Erythroblast (primary cell): ENCODE results near the gene PAX6.

Experiments
- DNase-seq, 2 experiments: peaks; one replicate each; lab custom pipeline; 2025; lab: John Stamatoyannopoulos, UW
- GATA1 ChIP-seq: IDR thresholded peaks from 2 replicates; pipeline ENCODE4 v1.6.1; 2011; ENCODE audit warnings: low read depth, mild to moderate bottlenecking, control low read depth, low read length, moderate library complexity
- POLR2A ChIP-seq: IDR thresholded peaks from 2 replicates; pipeline ENCODE4 v1.6.1; 2011; ENCODE audit warnings: mild to moderate bottlenecking, low read length

PAX6 gene

DNA sequence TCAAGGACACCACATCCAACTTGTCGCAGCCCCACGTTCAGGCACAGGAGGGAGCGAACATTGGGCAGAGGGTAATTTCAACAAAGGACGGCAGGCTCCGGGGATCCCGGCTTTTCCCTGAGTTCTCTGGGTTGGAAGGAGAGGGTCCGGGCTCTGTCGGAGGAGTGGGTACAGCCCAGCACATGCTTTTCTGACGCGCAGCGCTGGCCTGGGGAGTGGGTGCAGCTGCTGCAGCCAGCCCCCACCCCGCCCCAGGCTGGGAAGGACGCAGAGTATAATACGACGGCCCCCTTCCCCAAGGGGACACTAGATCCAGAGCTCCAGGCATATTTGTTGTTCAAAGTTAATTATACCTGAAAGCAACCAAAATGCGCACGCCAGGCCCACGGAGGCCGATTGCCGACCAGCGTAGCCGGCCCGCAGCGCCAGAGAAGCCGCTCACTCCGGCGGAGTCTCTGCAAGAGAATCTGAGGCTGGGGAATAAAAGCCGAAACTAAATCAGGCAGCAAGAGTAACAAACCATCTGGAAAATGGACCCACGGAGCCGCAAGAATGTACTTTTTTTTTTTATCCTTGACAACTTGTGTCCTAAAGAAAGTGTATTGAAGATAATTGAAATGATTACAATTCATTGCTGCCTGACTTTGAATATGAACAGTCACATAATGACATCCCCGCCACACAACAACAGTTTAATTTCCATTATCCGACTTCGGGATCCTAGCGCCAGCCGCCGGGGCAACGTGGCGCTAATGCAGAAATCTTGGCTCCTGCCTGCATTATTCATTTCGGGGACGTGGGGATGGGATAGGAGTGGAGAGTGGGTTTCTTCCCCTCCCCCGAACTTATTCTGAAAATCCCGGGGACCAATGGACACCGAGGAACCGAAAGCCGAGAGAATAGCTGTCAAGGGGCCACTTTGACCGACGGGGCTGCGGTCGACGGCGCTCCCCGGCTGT, 14.0 kb upstream of the PAX6 start:
- no peak for DNase-seq
- no peak for TF ChIP-seq POLR2A
- TF ChIP-seq GATA1, result no peak

- no peak for DNase-seq
- no peak for TF ChIP-seq GATA1
- no peak for TF ChIP-seq POLR2A
Measured at GRCh38 chr11:31824332-31824878, 13.3 kb upstream of the PAX6 start.

DNA sequence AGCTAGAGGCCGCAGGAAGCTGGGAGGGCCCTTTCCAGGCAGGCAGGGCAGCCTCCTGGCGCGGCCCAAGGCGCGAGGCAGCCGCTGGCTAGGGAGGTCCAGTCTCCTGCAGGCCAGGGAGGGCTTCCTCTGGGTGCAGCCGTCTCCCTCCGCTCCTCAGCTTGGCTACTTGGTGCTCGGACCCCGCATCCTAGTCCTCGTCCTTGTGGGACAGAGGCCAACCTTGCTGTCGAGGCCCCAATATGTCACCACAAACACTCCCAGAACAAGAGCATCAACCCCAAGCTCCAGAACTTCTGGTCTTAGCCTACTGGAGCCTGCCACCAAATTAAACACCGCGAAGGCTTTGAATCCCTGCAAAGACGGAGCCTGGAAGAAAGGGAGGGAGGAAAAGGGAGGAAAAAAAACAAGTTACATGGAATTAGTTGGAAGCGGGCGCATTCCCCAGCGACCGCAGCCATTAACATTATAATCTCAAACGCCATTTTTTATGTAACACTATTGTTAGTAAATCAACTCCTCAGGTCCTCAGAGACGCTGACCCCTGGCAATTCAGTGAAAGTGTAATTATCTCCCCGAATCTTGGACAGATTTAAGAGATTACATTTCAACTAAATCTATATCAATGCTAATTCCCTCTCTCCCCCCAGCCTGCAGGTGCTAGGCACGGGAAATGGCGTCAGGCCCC, 12.7 kb upstream of the PAX6 start:
- no peak for DNase-seq
- TF ChIP-seq POLR2A (no peak), GATA1 (no peak)

- no peak for DNase-seq
- TF ChIP-seq GATA1, result no peak
- no peak for TF ChIP-seq POLR2A
Measured at GRCh38 chr11:31822927-31823643, 12.0 kb upstream of the PAX6 start.

DNA sequence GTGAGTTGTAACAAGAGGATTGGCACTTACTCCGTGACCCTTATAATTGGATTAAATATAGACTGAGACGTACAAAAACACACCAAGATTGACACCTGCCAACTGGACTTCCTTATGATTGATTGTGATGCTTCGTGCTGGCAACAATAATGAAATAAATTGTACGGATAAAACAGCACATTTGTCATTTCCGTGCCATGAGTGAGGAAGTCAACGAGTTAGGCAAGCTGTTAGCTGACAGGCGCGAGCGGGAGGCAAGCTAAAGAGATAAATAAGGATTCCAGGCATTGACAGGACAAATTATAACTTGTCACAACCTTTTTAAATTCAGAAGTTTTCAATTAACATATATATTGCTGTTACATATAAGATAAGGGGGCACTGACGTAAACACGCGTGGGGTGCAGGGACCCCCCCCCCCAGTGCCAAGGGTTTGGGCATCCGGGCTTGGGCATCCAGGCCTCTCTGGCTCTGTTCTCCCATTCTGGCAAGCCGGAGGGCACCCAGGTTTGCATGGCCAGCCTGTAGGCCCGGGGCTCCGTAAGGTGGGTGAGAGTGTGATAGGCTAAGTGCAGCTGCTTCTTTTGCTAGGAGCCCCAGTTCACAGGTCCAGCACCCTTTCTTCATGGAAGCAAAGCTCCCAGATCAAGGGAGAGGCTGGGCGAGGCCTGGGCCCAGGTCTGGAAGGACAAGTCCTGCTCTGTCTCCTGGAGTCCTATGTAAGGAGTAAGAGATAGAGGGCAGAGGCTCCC, 11.2 kb upstream of the PAX6 start:
- DNase-seq, result no peak
- TF ChIP-seq POLR2A, result no peak
- TF ChIP-seq GATA1, result no peak

DNA sequence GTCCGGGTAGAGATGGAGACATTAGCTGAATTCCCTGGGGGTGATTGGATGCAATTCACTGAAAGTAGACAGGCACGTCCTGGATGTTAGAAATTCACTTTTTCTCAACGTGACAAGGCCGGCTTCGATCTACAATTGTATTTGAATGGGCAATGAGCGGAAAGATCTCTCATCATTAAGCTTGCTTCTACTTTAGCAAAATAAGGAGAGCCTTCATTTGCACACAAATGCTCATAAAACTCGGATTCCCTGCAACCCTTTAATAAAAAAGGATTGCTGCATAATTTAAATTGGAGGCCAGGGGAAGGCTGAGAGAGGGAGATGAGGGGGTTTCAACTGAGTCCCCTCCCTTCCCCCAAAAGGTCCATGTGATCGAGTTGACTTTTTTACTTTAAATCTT, 10.6 kb upstream of the PAX6 start:
- no peak for TF ChIP-seq GATA1

DNA sequence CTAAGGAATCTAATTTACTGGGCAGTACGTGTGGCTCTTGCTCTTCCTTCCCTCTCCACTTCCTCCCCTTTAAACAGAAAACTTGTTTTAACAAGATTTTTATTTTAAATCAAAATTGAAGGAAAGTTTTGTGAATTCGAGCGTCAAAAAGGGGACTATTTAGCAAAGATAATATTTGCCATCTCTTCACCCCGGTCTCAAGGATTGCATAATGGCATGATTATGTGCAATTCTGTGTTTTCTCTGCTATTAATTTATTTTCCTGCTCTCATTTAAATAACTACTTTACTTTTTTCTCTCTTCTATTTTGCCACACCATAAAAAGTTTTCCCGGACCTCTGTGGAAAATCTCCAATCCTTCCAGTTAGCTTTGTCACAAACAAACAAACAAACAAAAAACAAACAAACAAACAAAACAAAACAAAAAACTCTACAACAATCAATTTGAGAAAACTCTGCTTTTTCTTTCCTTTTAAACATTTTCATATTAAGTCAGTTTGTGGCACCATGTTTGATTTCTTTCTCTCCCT, 10.2 kb upstream of the PAX6 start:
- no peak for TF ChIP-seq GATA1
- no peak for TF ChIP-seq POLR2A
- no peak for DNase-seq

More for the DNA sequence above, 10.6 kb upstream of the PAX6 start:
- no peak for DNase-seq

- DNase-seq, result no peak
Measured at GRCh38 chr11:31820438-31820818, 9.3 kb upstream of the PAX6 start.

GRCh38 chr11:31819621-31820437, 8.7 kb upstream of the PAX6 start:
- TF ChIP-seq GATA1 (no peak), POLR2A (no peak)
- DNase-seq, result peak in 1 of 2 experiments; percentile 30

More at GRCh38 chr11:31820438-31820818, 9.3 kb upstream of the PAX6 start:
- TF ChIP-seq GATA1 (no peak), POLR2A (no peak)

DNA sequence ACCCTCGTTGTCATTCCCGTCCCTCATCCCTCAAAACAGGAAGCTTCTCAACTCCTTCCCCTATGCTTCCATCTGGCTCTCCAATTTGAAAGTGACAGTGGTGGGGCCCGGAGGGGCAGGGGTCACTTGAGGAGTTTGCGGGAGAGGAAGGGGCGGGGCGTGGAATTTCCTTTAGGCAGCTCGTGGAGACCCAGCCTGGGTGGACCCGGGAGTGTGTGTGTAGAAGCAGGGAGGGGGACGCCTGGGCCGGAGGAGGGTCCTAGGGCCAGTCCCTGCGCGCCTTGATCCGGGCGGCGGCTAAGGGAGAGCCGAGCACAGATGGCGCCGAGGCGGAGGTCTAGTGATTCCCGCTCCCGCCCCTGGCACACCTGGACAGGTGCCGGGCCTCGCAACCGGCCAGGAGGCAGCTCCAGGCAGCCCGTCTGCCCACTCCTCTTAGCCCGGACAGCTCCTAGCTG, 7.8 kb upstream of the PAX6 start:
- DNase-seq, result no peak
- TF ChIP-seq POLR2A (no peak), GATA1 (no peak)

DNA sequence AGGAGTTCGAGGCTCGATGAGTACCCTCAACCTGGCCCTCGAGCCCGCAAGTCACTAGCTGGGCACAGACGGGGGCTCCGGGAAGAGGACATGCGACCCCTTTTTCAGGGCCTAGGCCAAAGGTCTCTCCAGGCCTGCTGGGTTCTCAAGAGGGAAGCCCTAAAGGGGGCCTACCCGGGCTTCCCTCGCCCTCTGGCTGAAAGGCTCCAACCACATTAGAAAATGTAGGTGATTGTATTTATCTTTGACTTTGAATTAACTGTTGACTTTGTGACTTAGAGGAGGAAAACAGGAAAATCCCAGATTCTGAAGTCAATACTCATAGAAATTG, 7.3 kb upstream of the PAX6 start:
- TF ChIP-seq POLR2A (no peak), GATA1 (no peak)
- DNase-seq, result no peak
